ENCODE data around the gene RNF186.

RNF186 gene

GRCh38 chr1:19811206-19811851, 3.8 kb downstream of the RNF186 start:
- Histone ChIP-seq H3K27me3 (ENCODE audit: insufficient read depth, low read depth) (no peaks in the 10 kb centered on the region), H3K4me3 (IDR thresholded peaks at IDR 0.05; ENCODE audit: insufficient read depth, low read depth, low read length) (no peak overlapping the region), H2AFZ (ENCODE audit: low read depth) (no peak overlapping the region), H3K4me2 (no peak overlapping the region), H3K79me2 (ENCODE audit: insufficient read depth, low read depth) (no peaks in the 10 kb centered on the region), H3K9ac (no peak overlapping the region), H3K4me1 (ENCODE audit: low read depth, poor library complexity, severe bottlenecking) (no peaks in the 10 kb centered on the region), H3K27ac (no peak overlapping the region), H4K20me1 (ENCODE audit: insufficient read depth) (no peaks in the 10 kb centered on the region), H3K36me3 (ENCODE audit: insufficient read depth) (no peaks in the 10 kb centered on the region)
- TF ChIP-seq CTCF (conservative IDR thresholded peaks at IDR 0.05; ENCODE audit: low read depth, low read length): peak; percentile 61

- Histone ChIP-seq H3K27ac (no peak overlapping the region), H3K4me1 (ENCODE audit: low read depth, poor library complexity, severe bottlenecking) (no peaks in the 10 kb centered on the region), H4K20me1 (ENCODE audit: insufficient read depth) (no peaks in the 10 kb centered on the region), H3K9ac (no peak overlapping the region), H3K79me2 (ENCODE audit: insufficient read depth, low read depth) (no peaks in the 10 kb centered on the region), H3K36me3 (ENCODE audit: insufficient read depth) (no peaks in the 10 kb centered on the region), H3K4me3 (IDR thresholded peaks at IDR 0.05; ENCODE audit: insufficient read depth, low read depth, low read length) (no peak overlapping the region), H2AFZ (ENCODE audit: low read depth) (no peak overlapping the region), H3K27me3 (ENCODE audit: insufficient read depth, low read depth) (no peaks in the 10 kb centered on the region), H3K4me2 (no peak overlapping the region)
- no peak for TF ChIP-seq CTCF (conservative IDR thresholded peaks at IDR 0.05; ENCODE audit: low read depth, low read length)
Observed at GRCh38 chr1:19809044-19809750, 5.9 kb downstream of the RNF186 start.

GRCh38 chr1:19808351-19808750, 6.7 kb downstream of the RNF186 start:
- H3K4me2 ChIP-seq: no peak overlapping the region
- no peak overlapping the region for H3K4me3 ChIP-seq (IDR thresholded peaks at IDR 0.05; ENCODE audit: insufficient read depth, low read depth, low read length)
- H3K9ac ChIP-seq: no peak overlapping the region
- no peaks in the 10 kb centered on the region for H4K20me1 ChIP-seq (ENCODE audit: insufficient read depth)
- H3K27me3 ChIP-seq (ENCODE audit: insufficient read depth, low read depth): no peaks in the 10 kb centered on the region
- no peaks in the 10 kb centered on the region for H3K4me1 ChIP-seq (ENCODE audit: low read depth, poor library complexity, severe bottlenecking)
- H2AFZ ChIP-seq (ENCODE audit: low read depth): no peak overlapping the region
- no peak overlapping the region for H3K27ac ChIP-seq
- H3K79me2 ChIP-seq (ENCODE audit: insufficient read depth, low read depth): no peaks in the 10 kb centered on the region
- no peaks in the 10 kb centered on the region for H3K36me3 ChIP-seq (ENCODE audit: insufficient read depth)
- TF ChIP-seq CTCF (conservative IDR thresholded peaks at IDR 0.05; ENCODE audit: low read depth, low read length): no peak

- H3K4me2 ChIP-seq: no peak overlapping the region
- no peaks in the 10 kb centered on the region for H3K27me3 ChIP-seq (ENCODE audit: insufficient read depth, low read depth)
- no peaks in the 10 kb centered on the region for H3K79me2 ChIP-seq (ENCODE audit: insufficient read depth, low read depth)
- no peak overlapping the region for H3K27ac ChIP-seq
- no peak overlapping the region for H3K4me3 ChIP-seq (IDR thresholded peaks at IDR 0.05; ENCODE audit: insufficient read depth, low read depth, low read length)
- H3K4me1 ChIP-seq (ENCODE audit: low read depth, poor library complexity, severe bottlenecking): peaks cover 7% of the 10 kb centered on the region
- no peak overlapping the region for H3K9ac ChIP-seq
- no peaks in the 10 kb centered on the region for H3K36me3 ChIP-seq (ENCODE audit: insufficient read depth)
- H4K20me1 ChIP-seq (ENCODE audit: insufficient read depth): no peaks in the 10 kb centered on the region
- no peak overlapping the region for H2AFZ ChIP-seq (ENCODE audit: low read depth)
- TF ChIP-seq CTCF (conservative IDR thresholded peaks at IDR 0.05; ENCODE audit: low read depth, low read length): no peak
Observed at GRCh38 chr1:19804831-19805251, 10.2 kb downstream of the RNF186 start.

Data from KMS-11 (cell line).